Activated naive CD8-positive, alpha-beta T cell treated with anti-CD3 and anti-CD28 coated beads, Interleukin-2, amount 50 U/mL, for 24 hours (primary cell): Measurements from ENCODE around the gene C19orf73.
"Not testable (repeated sequence)": the region's sequence is repeated elsewhere in the genome, so short reads cannot be mapped to it uniquely, and the experiment has no call there.

ENCODE experiments used
- ATAC-seq: fragments of 150-1000 bp; cut with Tn5 transposase; one replicate; pipeline ENCODE4 v1.10.0; 2021
- DNase-seq: peaks from one replicate; pipeline ENCODE4 v3.0.0; 2021
- H3K27ac Mint-ChIP-seq: one replicate; pipeline ENCODE4 v1.8.0; 2021; ENCODE audit warnings: mild to moderate bottlenecking, mixed read lengths
- H3K27me3 Mint-ChIP-seq: one replicate; pipeline ENCODE4 v1.8.0; 2021; ENCODE audit warnings: mixed read lengths
- H3K36me3 Mint-ChIP-seq: one replicate; pipeline ENCODE4 v1.8.0; 2021; ENCODE audit warnings: low read depth, mixed read lengths
- H3K4me1 Mint-ChIP-seq: one replicate; pipeline ENCODE4 v1.8.0; 2021; ENCODE audit warnings: mixed read lengths
- H3K4me3 Mint-ChIP-seq: one replicate; pipeline ENCODE4 v1.8.0; 2021; ENCODE audit warnings: mild to moderate bottlenecking, moderate library complexity, mixed read lengths
- H3K9me3 Mint-ChIP-seq: one replicate; pipeline ENCODE4 v1.8.0; 2021; ENCODE audit warnings: mixed read lengths

The C19orf73 gene

DNA sequence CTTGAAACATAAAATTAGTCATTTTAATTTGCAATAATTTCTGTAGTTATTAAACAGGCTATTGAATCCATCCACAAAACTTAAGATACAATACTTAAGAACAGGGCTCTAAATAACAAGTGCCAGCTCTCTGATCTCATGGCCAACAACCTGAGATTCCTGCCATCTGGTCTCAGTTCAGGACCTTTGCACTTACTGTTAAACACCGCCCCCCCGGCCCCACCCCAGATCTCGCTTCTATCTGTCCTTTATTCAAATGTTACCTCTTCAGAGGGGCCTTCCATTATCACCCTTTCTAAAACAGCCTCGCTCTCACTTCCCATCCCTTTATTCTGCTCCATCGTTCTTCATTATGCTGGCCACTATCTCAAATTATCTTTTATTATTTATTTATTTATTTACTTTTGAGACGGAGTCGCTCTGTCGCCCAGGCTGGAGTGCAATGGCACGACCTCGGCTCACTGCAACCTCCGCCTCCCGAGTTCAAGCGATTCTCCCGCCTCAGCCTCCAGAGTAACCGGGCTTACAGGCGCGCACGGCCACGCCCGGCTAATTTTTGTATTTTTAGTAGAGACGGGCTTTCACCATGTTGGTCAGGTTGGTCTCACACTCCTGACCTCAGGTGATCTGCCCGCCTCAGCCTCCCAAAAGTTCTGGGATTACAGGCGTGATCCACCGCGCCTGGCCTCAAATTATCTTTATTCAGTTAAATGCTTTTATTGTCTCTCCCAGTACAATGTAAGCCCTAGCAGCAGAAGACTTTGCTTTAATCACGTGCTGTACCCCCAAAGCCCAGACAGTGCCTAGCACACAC, 34.5 kb downstream of the C19orf73 start:
- Mint-ChIP-seq H3K27me3 (peaks cover 5% of the 10 kb centered on the region), H3K4me1 (peaks cover 38% of the 10 kb centered on the region), H3K4me3 (peak overlapping the region; percentile 91), H3K36me3 (peaks cover 32% of the 10 kb centered on the region), H3K9me3 (no peaks in the 10 kb centered on the region), H3K27ac (peak overlapping the region; percentile 93)
- DNase-seq (no peak), ATAC-seq (no peak)

DNA sequence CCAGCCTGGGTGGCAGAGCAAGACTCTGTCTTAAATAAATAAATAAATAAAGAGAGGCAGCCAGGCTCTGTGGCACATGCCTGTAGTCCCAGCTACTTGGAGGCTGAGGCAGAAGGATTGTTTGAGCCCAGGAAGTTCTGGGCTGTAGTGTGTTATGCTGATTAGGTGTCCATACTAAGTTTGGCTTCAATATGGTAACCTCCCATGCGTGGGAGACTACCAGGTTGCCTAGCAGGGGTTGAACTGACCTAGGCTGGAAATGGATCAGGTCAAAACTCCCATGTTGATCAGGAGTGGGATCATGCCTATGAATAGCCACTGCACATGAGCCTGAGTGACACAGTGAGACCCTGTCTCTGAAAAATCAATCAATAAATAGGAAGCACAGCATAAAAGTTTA, 37.7 kb downstream of the C19orf73 start:
- no peak for DNase-seq
- no peak overlapping the region for H3K27ac Mint-ChIP-seq
- ATAC-seq = no peak
- no peak overlapping the region for H3K4me3 Mint-ChIP-seq
- H3K27me3 Mint-ChIP-seq = peaks cover 9% of the 10 kb centered on the region
- H3K9me3 Mint-ChIP-seq = no peaks in the 10 kb centered on the region
- peaks cover 13% of the 10 kb centered on the region for H3K4me1 Mint-ChIP-seq
- H3K36me3 Mint-ChIP-seq = peaks cover 13% of the 10 kb centered on the region

DNA sequence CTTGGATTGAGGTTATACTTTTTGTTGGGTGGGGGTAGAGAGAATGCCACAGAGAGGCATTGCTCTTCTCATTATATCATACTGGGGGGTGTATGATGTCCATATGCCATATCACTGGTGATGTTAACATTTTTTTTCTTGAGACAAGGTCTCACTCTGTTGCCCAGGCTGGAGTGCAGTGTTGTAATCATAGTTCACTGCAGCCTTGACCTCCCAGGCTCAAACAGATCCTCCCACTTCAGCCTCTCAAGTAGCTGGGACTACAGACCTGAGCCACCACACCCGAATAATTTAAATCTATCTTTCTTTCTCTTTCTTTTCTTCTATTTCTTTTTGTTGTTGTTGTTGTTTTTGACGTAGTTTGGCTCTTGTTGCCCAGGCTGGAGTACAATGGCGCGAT, 38.6 kb downstream of the C19orf73 start:
- Mint-ChIP-seq H3K27me3 (peaks cover 11% of the 10 kb centered on the region), H3K27ac (no peak overlapping the region), H3K4me3 (no peak overlapping the region), H3K36me3 (peaks cover 6% of the 10 kb centered on the region), H3K4me1 (peaks cover 9% of the 10 kb centered on the region), H3K9me3 (no peaks in the 10 kb centered on the region)
- ATAC-seq (no peak), DNase-seq (no peak)

DNA sequence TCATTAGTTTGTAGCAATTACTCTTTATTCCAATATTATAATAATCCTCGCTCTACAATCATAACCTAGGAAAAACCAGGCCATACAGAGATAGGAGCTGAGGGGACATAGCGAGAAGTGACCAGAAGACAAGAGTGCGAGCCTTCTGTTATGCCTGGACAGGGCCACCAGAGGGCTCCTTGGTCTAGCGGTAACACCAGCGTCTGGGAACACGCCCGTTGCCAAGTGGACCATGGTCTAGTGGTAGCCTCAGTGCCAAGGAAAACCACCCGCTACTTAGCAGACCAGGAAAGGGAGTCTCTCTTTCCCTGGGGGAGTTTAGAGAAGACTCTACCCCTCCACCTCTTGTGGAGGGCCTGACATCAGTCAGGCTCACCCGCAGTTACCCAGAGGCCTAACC, 44.1 kb downstream of the C19orf73 start:
- not testable (repeated sequence) for H3K36me3 Mint-ChIP-seq, ATAC-seq, H3K9me3 Mint-ChIP-seq, DNase-seq, H3K4me3 Mint-ChIP-seq, H3K27ac Mint-ChIP-seq
- H3K27me3 Mint-ChIP-seq = peaks cover 44% of the 10 kb centered on the region
- peaks cover 10% of the 10 kb centered on the region for H3K4me1 Mint-ChIP-seq

DNA sequence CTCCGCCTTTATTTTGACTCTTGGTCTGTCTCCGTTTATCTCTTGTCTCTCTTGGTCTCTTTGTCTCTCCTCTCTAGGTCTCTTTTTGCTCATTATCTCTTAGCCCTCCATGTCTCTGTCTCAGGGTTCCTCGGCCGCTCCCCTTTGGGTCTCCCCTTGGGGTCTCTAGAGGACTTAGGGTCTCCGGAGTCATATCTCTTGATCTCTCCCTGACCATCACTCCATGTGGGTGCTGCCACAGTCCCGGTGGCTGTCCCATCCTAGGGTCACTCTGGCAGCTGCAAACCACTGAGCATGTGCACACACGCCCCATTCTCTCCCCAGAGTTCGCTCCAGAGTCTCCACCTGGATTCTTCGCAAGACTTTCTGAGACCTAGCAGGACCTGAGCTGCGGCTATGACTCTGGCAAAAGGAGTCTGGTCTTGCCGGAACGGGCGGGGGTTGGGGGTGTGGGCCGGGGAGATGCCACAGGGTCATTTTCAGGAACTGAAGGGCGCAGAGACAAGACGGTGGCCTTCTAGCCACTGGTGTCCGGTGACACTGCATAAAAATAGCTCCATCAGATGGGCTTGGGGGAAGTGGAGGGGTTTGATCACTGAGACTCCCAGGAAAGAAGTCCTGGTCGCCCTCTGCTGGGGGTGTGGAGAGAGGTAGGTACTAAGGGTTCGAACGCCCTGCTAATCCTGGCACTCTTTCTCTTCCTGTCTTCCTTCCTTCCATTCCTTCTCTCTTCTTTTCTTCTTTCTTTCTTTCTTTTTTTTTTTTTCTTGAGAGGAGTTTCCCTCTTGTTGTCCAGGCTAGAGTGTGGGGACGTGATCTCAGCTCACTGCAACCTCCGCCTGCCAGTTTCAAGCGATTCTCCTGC, 45.2 kb downstream of the C19orf73 start:
- Mint-ChIP-seq H3K4me3 (peak overlapping the region; percentile 8), H3K27ac (no peak overlapping the region), H3K27me3 (peaks cover 53% of the 10 kb centered on the region), H3K36me3 (peaks cover 5% of the 10 kb centered on the region), H3K9me3 (no peaks in the 10 kb centered on the region), H3K4me1 (peaks cover 10% of the 10 kb centered on the region)
- ATAC-seq = no peak
- DNase-seq = no peak

DNA sequence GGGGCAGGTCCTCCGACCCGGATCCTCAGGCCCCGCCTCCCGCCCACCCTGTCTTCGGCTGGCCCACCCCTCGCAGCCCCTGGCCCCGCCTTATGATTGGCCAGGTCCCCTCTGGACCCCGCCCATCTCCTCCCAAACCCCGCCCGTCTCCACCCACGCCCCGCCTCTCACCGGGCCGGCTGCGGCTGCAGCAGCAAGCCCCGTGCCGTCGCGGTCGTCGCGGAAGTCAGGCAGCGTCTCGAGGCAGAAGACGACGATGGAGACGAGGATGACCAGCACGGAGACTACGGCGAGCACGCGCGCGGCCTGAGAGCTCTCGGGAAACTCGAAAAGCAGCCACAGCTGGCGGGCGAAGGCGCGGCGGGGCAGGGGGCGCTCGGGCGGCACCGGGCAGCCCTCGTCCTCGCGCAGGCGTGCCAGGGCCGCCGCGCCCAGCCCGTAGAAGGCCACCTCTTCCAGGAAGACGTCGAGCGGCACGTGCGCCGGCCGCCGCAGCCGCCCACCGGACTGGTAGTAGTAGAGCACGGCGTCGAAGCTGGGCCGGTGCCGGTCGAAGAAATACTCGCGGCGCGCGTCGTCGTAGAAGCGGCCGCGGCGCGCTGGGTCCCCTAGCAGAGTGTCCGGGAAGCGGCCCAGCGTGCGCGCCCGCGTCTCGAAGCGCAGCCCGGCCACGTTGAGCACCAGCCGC, 46.9 kb downstream of the C19orf73 start:
- Mint-ChIP-seq H3K27me3 (peaks cover 61% of the 10 kb centered on the region), H3K4me3 (no peak overlapping the region), H3K27ac (no peak overlapping the region), H3K4me1 (peaks cover 10% of the 10 kb centered on the region), H3K36me3 (peaks cover 5% of the 10 kb centered on the region), H3K9me3 (no peaks in the 10 kb centered on the region)
- ATAC-seq = no peak
- peak; percentile 33 for DNase-seq

DNA sequence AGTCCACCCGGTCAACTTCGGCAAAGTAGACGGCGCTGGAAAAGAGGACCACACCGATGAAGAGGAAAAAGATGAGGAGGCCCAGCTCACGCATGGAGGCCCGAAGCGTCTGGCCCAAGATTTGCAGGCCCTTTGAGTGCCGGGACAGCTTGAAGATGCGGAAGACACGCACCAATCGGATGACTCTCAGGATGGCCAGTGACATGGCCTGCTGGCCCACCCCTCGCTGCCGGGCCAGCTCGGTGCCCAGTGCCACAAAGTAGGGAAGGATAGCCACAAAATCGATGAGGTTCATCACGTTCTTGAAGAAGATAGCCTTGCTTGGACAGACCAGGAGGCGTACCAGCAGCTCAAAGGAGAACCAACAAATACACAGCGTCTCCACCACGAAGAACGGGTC, 48.5 kb downstream of the C19orf73 start:
- Mint-ChIP-seq H3K4me3 (no peak overlapping the region), H3K4me1 (peaks cover 10% of the 10 kb centered on the region), H3K27me3 (peaks cover 70% of the 10 kb centered on the region), H3K27ac (no peak overlapping the region), H3K36me3 (peaks cover 5% of the 10 kb centered on the region), H3K9me3 (no peaks in the 10 kb centered on the region)
- ATAC-seq (no peak), DNase-seq (no peak)

DNA sequence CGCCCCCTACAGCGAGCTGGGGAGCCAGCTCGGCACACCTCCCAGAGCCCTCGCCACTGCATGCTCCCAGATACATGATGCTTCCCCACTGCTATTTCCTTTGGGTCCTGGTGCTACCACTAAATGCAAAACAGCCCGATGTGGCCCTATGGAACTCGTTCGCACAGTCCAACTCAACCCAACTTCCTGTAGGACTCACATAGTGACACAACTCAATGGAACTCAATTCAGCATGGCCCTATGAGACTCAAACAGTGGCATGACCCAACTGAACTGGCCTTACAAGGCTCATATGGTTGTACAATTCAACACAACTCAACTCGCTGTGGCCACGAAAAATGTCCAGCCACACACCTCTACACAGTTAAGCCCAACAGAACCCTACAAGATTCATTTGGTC, 49.9 kb downstream of the C19orf73 start:
- no peak overlapping the region for H3K27ac Mint-ChIP-seq
- no peaks in the 10 kb centered on the region for H3K9me3 Mint-ChIP-seq
- H3K27me3 Mint-ChIP-seq = peaks cover 67% of the 10 kb centered on the region
- ATAC-seq (no peak), DNase-seq (no peak)
- H3K4me3 Mint-ChIP-seq = no peak overlapping the region
- peaks cover 5% of the 10 kb centered on the region for H3K36me3 Mint-ChIP-seq
- H3K4me1 Mint-ChIP-seq = peaks cover 10% of the 10 kb centered on the region
